Fibroblast of lung (primary cell): ENCODE data around the gene PIP5K1C.

Source experiments
- EZH2 ChIP-seq: IDR thresholded peaks from 2 replicates; pipeline ENCODE4 v1.5.1; 2012; ENCODE audit warnings: low read length, control low read depth, mild to moderate bottlenecking; ENCODE audit errors: missing control alignments
- TF ChIP-seq, protein P1 (sequence below), 2 donors: IDR thresholded peaks in 1 of 2; conservative IDR thresholded peaks in 1 of 2; 1 replicate in 1 of 2; 2 replicates in 1 of 2; pipeline ENCODE4 v1.5.1; 2011 to 2012; ENCODE audit warnings: low read length in 2 of 2, control low read depth in 1 of 2, inconsistent platforms in 1 of 2, low read depth in 1 of 2, mild to moderate bottlenecking in 1 of 2

DNA sequence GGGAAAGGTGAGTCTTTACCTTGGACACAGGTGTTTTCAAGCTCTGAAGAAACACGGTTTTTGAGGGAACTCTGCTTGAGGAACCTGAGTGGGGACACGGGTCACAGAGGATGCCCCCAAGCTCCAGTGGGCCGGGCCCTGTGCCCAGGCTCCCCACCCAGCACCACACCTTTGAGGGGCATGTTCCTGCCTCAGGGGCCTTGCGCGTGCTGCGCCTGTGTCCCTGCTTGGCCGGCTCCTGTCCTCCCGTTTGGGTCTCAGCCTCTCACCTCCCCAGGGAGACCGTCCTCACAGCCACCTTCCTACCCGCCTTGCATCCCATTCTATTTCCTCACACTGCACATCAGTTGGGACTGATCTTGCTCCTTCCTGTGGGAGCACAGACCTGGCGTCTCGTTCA is 21.1 kb downstream of the PIP5K1C start:
- TF ChIP-seq, protein P1, sequence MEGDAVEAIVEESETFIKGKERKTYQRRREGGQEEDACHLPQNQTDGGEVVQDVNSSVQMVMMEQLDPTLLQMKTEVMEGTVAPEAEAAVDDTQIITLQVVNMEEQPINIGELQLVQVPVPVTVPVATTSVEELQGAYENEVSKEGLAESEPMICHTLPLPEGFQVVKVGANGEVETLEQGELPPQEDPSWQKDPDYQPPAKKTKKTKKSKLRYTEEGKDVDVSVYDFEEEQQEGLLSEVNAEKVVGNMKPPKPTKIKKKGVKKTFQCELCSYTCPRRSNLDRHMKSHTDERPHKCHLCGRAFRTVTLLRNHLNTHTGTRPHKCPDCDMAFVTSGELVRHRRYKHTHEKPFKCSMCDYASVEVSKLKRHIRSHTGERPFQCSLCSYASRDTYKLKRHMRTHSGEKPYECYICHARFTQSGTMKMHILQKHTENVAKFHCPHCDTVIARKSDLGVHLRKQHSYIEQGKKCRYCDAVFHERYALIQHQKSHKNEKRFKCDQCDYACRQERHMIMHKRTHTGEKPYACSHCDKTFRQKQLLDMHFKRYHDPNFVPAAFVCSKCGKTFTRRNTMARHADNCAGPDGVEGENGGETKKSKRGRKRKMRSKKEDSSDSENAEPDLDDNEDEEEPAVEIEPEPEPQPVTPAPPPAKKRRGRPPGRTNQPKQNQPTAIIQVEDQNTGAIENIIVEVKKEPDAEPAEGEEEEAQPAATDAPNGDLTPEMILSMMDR (conservative IDR thresholded peaks at IDR 0.05 in 1 of 2, IDR thresholded peaks at IDR 0.05 in 1 of 2; ENCODE audit: low read depth in 1 of 2, low read length in 2 of 2) = no peak
- TF ChIP-seq EZH2 = no peak
